Colonic mucosa (tissue), 4 donors: Measurements from ENCODE around the gene GLDN. TPM values are rescaled to one million over a fixed set of nuclear protein-coding genes. Genes with fewer than 3 reads are reported as not detected.

ENCODE experiments used
- DNase-seq: peaks from one replicate; pipeline ENCODE4 v3.0.0-alpha.2; 2020
- H3K27ac ChIP-seq: fragments of 200-600 bp; one replicate; pipeline ENCODE4 v1.8.0; 2021
- H3K27me3 ChIP-seq: fragments of 200-600 bp; one replicate; pipeline ENCODE4 v1.8.0; 2021
- H3K36me3 ChIP-seq: fragments of 200-600 bp; one replicate; pipeline ENCODE4 v1.8.0; 2021
- H3K4me1 ChIP-seq: fragments of 200-600 bp; one replicate; pipeline ENCODE4 v1.8.0; 2021; ENCODE audit warnings: mild to moderate bottlenecking
- H3K4me3 ChIP-seq: fragments of 200-600 bp; one replicate; pipeline ENCODE4 v1.8.0; 2021
- H3K9ac ChIP-seq, 2 donors: one replicate each; pipeline ENCODE4 v1.7.0; 2013; ENCODE audit warnings: control low read depth in 2 of 2, low read depth in 2 of 2, low read length in 2 of 2
- H3K9me3 ChIP-seq: fragments of 200-600 bp; one replicate; pipeline ENCODE4 v1.8.0; 2021
- intact Hi-C: fragments of 100-400 bp; cut with DNase I; formaldehyde crosslinking; loops from one replicate; pipeline ENCODE4 v1.14.1; 2022
- total RNA-seq, 2 donors: library from RNA; stranded (reverse); fragmentation: NEBNext Ultra II Directional in 1 of 2; extraction: Animal tissue kit (Norgen Biotek cat#: 25700) in 1 of 2; gene quantifications; one replicate each; pipeline ENCODE4 v1.2.1, GENCODE V29; 2021
- TF ChIP-seq, protein P1 (sequence below): fragments of 200-600 bp; IDR thresholded peaks from one replicate; pipeline ENCODE4 v1.8.0; 2022; ENCODE audit warnings: antibody characterized with exemption, mild to moderate bottlenecking
- donor health status: healthy.
- donor health status: DM: no; HTN: no; CAD: no.
- donor health status: DM: no; HTN: no; CAD: no.

Gene GLDN
- total RNA-seq, 2 donors from 2014 or later, result 3.7 to 8.6 TPM

DNA sequence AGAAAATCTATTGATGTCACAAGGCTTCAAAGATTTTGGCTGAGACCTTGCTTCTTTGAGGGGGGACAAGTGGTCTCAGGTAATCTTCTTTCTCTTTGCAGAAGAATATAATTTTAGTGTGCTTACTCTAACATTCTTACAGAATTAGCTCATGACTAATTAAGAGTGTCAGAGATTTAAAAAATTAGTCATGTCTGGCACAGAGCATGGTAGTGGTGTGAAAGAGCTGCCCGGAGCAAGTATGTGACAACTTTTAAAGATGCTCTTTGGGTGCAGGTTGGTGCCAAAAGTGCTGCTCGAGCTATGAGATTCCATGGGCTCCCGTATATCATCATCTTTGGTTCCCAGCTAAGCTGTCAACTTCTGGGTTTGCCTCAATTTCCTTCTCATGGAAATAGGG, 34.1 kb upstream of the GLDN start:
- DNase-seq, result no peak

DNA sequence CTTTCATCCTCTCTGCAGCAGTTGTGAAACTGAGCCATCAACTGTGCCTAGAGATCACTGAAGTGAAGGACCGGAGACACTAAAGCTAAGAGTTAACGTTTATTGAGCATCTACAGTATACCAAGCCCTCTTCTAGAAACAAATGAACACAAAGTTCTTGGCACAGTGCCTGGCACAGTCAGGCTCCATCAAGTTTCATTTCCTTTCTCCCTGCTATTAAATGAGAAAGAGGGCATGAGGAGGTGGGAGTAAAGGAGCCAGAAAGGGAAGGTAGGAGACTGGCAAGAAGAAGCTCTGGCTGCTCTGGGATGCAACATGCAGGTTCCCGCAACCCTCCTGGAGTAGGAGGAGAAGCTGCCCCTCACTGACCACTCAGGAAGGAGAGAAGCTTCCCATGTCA, 33.6 kb upstream of the GLDN start:
- no peak for DNase-seq
- H3K27me3 ChIP-seq, result no peaks in the 10 kb centered on the region
- no peaks in the 10 kb centered on the region for H3K9me3 ChIP-seq
- no peak overlapping the region for H3K27ac ChIP-seq
- H3K36me3 ChIP-seq, result no peaks in the 10 kb centered on the region
- H3K4me1 ChIP-seq, result no peaks in the 10 kb centered on the region
- H3K4me3 ChIP-seq, result no peak overlapping the region
- TF ChIP-seq, protein P1, sequence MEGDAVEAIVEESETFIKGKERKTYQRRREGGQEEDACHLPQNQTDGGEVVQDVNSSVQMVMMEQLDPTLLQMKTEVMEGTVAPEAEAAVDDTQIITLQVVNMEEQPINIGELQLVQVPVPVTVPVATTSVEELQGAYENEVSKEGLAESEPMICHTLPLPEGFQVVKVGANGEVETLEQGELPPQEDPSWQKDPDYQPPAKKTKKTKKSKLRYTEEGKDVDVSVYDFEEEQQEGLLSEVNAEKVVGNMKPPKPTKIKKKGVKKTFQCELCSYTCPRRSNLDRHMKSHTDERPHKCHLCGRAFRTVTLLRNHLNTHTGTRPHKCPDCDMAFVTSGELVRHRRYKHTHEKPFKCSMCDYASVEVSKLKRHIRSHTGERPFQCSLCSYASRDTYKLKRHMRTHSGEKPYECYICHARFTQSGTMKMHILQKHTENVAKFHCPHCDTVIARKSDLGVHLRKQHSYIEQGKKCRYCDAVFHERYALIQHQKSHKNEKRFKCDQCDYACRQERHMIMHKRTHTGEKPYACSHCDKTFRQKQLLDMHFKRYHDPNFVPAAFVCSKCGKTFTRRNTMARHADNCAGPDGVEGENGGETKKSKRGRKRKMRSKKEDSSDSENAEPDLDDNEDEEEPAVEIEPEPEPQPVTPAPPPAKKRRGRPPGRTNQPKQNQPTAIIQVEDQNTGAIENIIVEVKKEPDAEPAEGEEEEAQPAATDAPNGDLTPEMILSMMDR, result no peak
- no peak overlapping the region for H3K9ac ChIP-seq
- intact Hi-C loops, result no loop called here

More for the DNA sequence above, 34.1 kb upstream of the GLDN start:
- Histone ChIP-seq H3K27ac (no peak overlapping the region), H3K4me3 (no peak overlapping the region), H3K9me3 (no peaks in the 10 kb centered on the region), H3K36me3 (no peaks in the 10 kb centered on the region), H3K4me1 (no peaks in the 10 kb centered on the region), H3K9ac (no peak overlapping the region), H3K27me3 (no peaks in the 10 kb centered on the region)
- intact Hi-C loops, result no loop called here
- TF ChIP-seq, protein P1, result no peak

DNA sequence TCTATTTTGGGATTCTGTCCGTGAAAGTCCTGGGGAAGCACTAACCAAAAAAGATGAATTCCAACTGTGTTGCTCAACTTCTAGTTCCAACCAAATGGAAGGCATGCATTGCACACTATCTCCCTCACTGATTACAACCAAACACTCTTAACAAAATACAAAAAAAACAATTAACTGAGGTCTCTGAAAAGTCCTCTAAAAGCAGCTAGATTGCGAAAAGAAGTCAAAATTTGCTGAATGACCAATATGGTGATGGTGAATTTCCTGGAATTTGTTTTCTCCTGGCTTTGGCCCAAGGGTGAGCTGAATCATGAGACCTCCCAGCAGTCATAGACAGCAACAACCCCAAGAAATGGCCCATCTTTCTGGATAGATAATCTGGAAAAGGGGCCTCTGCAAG, 31.4 kb upstream of the GLDN start:
- Histone ChIP-seq H3K9ac (no peak overlapping the region), H3K27me3 (no peaks in the 10 kb centered on the region), H3K27ac (no peak overlapping the region), H3K4me1 (no peaks in the 10 kb centered on the region), H3K9me3 (no peaks in the 10 kb centered on the region), H3K36me3 (no peaks in the 10 kb centered on the region), H3K4me3 (no peak overlapping the region)
- TF ChIP-seq, protein P1, result no peak
- intact Hi-C loops, result no loop called here
- no peak for DNase-seq

DNA sequence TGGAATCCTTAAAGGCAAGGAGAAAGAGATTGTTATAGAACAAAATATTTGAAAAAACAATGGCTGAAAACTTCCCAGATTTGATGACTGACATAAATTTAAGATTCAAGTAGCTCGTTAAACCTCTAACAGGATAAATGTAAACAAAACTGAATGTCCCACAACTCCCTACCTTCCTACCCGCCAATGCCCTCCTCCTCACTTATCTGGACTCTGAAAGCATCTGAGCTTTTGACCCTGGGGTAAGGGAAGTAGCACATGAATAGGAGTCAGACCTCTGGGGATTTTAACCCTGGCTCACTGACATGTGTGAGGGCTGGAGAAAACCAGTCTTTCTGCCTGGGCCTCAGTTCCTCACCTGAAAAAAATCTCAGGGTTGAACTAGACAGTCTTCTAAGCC, 29.9 kb upstream of the GLDN start:
- H3K9me3 ChIP-seq, result no peaks in the 10 kb centered on the region
- TF ChIP-seq, protein P1, result no peak
- no peaks in the 10 kb centered on the region for H3K36me3 ChIP-seq
- no peak for DNase-seq
- H3K9ac ChIP-seq, result no peak overlapping the region
- no peak overlapping the region for H3K27ac ChIP-seq
- intact Hi-C loops, result no loop called here
- no peaks in the 10 kb centered on the region for H3K4me1 ChIP-seq
- H3K4me3 ChIP-seq, result no peak overlapping the region
- H3K27me3 ChIP-seq, result no peaks in the 10 kb centered on the region

DNA sequence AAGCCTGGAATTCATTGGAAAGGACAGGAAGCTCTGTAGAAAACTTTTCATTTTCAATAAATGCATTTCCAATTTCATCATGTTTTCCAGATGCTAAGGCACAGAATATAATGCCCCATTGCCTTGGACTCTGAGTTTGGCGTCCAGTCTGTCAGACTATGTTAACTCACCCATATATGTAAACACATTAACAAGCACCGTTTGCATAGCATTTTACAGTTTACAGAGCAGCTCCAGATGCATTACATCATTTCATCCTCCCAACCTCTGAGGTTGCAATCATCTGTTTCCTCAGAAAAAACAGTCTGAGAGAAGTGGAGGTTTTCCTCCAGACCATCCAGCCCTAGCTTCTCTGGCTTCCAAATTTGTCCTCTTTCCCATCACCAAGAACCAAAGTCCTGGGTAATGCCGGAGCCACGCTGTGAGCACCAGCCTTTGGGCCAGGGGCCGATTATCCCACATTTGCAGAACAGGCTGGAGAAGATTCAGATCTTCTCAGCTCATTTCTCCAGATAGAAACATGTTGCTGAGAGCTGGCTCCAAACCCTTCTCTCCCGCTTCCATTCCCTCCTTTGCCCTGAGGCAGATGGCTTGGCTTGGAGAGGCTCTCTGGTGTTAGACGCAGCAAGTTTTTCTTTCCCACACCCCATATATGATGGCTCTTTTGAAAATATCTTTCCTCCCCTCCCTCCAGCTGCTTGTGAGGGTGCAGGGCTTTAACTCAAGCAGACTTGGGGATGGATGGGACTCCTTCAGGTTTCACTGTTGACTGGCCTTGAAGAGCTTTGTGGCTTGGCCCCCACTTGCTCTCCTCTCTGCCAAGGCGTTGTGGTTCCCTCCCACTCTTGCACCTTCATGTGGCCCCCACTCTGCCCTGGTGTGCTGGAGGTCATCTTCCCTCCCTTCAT, 29.0 kb upstream of the GLDN start:
- TF ChIP-seq, protein P1, result no peak
- H3K27me3 ChIP-seq, result no peaks in the 10 kb centered on the region
- H3K27ac ChIP-seq, result no peak overlapping the region
- H3K4me1 ChIP-seq, result no peaks in the 10 kb centered on the region
- H3K9ac ChIP-seq, result no peak overlapping the region
- H3K4me3 ChIP-seq, result no peak overlapping the region
- no peak for DNase-seq
- intact Hi-C loops, result no loop called here
- no peaks in the 10 kb centered on the region for H3K36me3 ChIP-seq
- H3K9me3 ChIP-seq, result no peaks in the 10 kb centered on the region
